Measurements from ENCODE around the gene MARVELD2. TPM values are rescaled to one million over a fixed set of nuclear protein-coding genes. Genes with fewer than 3 reads are reported as not detected.

The MARVELD2 gene
- total and polyA plus RNA-seq, 9 of the 15 experiments (the other 6 are each of a cell fraction or from before 2014, with no cell fraction given) = 0.03 to 0.29 (median 0.06) TPM; not detected in 3

- Histone ChIP-seq H3K79me2 (ENCODE audit: control insufficient read depth, insufficient read depth, low read length) (no peaks in the 10 kb centered on the region), H3K9me1 (ENCODE audit: control insufficient read depth, insufficient read depth, low read length) (no peaks in the 10 kb centered on the region), H3K4me3 (no peak overlapping the region), H3K4me2 (ENCODE audit: insufficient read depth, low read length) (no peak overlapping the region), H3K4me1 (replicated peaks in 1 of 2; ENCODE audit: control insufficient read depth in 2 of 2, insufficient read depth in 2 of 2, low read length in 2 of 2) (no peaks in the 10 kb centered on the region), H3K27ac (ENCODE audit: extremely low read depth, low read depth, low read length) (no peak overlapping the region), H3K36me3 (ENCODE audit: control insufficient read depth, insufficient read depth, low read length) (peaks cover 18% of the 10 kb centered on the region), H4K20me1 (replicated peaks; ENCODE audit: control insufficient read depth, insufficient read depth, low read length) (no peaks in the 10 kb centered on the region), H3K9ac (ENCODE audit: insufficient read depth in 1 of 2, low read depth in 2 of 2, low read length in 2 of 2) (no peak overlapping the region), H2AFZ (ENCODE audit: low read depth, low read length) (no peak overlapping the region), H3K27me3 (ENCODE audit: control insufficient read depth in 2 of 2, insufficient read depth in 2 of 2, low read length in 2 of 2) (no peaks in the 10 kb centered on the region), H3K9me3 (replicated peaks; ENCODE audit: control insufficient read depth, insufficient read depth, low read depth, low read length) (no peaks in the 10 kb centered on the region)
- WGBS (ENCODE audit: insufficient coverage, low coverage, missing lambda C conversion rate) = 90% methylated on average over 3 of the region's 3 CpGs
- TF ChIP-seq GABPB2 (CRISPR knock-in tag; conservative IDR thresholded peaks at IDR 0.05) (no peak), SLC30A9 (CRISPR knock-in tag; IDR thresholded peaks at IDR 0.05) (no peak), MLX (CRISPR knock-in tag; conservative IDR thresholded peaks at IDR 0.05) (no peak), HNRNPUL1 (IDR thresholded peaks at IDR 0.05; ENCODE audit: low read length) (no peak), RBM14 (IDR thresholded peaks at IDR 0.05; ENCODE audit: borderline replicate concordance, insufficient read depth, low read depth, low read length) (no peak), MAFG (tag; conservative IDR thresholded peaks at IDR 0.05) (peak; percentile 86), CREBBP (IDR thresholded peaks at IDR 0.05; ENCODE audit: low read depth, low read length) (no peak), BRCA1 (IDR thresholded peaks at IDR 0.05) (no peak), BRCA1 (CRISPR knock-in tag; IDR thresholded peaks at IDR 0.05) (no peak), ZNF586 (CRISPR knock-in tag; conservative IDR thresholded peaks at IDR 0.05) (no peak), NCOA2 (IDR thresholded peaks at IDR 0.05; ENCODE audit: partially characterized antibody in 2 of 2) (no peak), SMAD2 (IDR thresholded peaks at IDR 0.05; ENCODE audit: low read depth, low read length) (no peak), HMG20B (CRISPR knock-in tag; IDR thresholded peaks at IDR 0.05) (no peak), C11orf30 (IDR thresholded peaks at IDR 0.05; ENCODE audit: low read depth) (peak; percentile 92), GTF2F1 (IDR thresholded peaks at IDR 0.05; ENCODE audit: low read depth, low read length) (no peak), MAFK (IDR thresholded peaks at IDR 0.05; ENCODE audit: low read length) (peak; percentile 93), MAFF (IDR thresholded peaks at IDR 0.05; ENCODE audit: low read length) (peak; percentile 96), ESRRB (CRISPR knock-in tag; IDR thresholded peaks at IDR 0.05; ENCODE audit: borderline replicate concordance) (no peak), SMAD1 (IDR thresholded peaks at IDR 0.05; ENCODE audit: low read depth, low read length, partially characterized antibody) (no peak), CXXC5 (CRISPR knock-in tag; IDR thresholded peaks at IDR 0.05) (no peak), ZNF316 (IDR thresholded peaks at IDR 0.05) (peak; percentile 96), ZKSCAN1 (IDR thresholded peaks at IDR 0.05; ENCODE audit: low read depth, low read length) (no peak)
- BruUV-seq (replicated peaks) = no TSS peak
- POLR2A ChIA-PET = no interaction called here
- in situ Hi-C loops (cut with MboI) (no loop called here), intact Hi-C loops (cut with micrococcal nuclease) (no loop called here)
- ATAC-seq = no peak
- FAIRE-seq = peak; percentile 40
- DNase-seq (ENCODE audit: extremely low read depth in 1 of 4, low spot score in 3 of 4) = no peak
- CTCF ChIA-PET (ENCODE audit: low intra/inter-chr PET ratio) = no interaction called here
These were observed 3.6 kb downstream of the MARVELD2 start for GRCh38 chr5:69418554-69418953.

All from K562 (cell line).